GM21515 (cell line): ENCODE data around the gene PRKCB.
A peak's percentile ranks its signal among the peaks of the same experiment; 100 is the strongest.

Experiments
- ATAC-seq: cut with Tn5 transposase; IDR thresholded peaks from one replicate; pipeline ENCODE4 v1.9.1; 2021; ENCODE audit not compliant: unreplicated experiment

PRKCB gene

GRCh38 chr16:23863511-23864422 is 28.0 kb downstream of the PRKCB start:
- ATAC-seq: peak; percentile 71

GRCh38 chr16:23865853-23866252 is 30.1 kb downstream of the PRKCB start:
- ATAC-seq: no peak

GRCh38 chr16:23866621-23867020 is 30.8 kb downstream of the PRKCB start:
- ATAC-seq: no peak

GRCh38 chr16:23867566-23867965 is 31.8 kb downstream of the PRKCB start:
- ATAC-seq: no peak

GRCh38 chr16:23868136-23868535 is 32.4 kb downstream of the PRKCB start:
- ATAC-seq: no peak

GRCh38 chr16:23869052-23869451 is 33.3 kb downstream of the PRKCB start:
- ATAC-seq: no peak

GRCh38 chr16:23871924-23872323 is 36.1 kb downstream of the PRKCB start:
- ATAC-seq: no peak

GRCh38 chr16:23874613-23875294 is 39.0 kb downstream of the PRKCB start:
- ATAC-seq: no peak

GRCh38 chr16:23876256-23876896 is 40.6 kb downstream of the PRKCB start:
- ATAC-seq: no peak

GRCh38 chr16:23877107-23878070 is 41.6 kb downstream of the PRKCB start:
- ATAC-seq: no peak

- ATAC-seq: no peak
Observed at GRCh38 chr16:23879735-23880373, 44.1 kb downstream of the PRKCB start.

- no peak for ATAC-seq
Observed at GRCh38 chr16:23889189-23889588, 53.4 kb downstream of the PRKCB start.

GRCh38 chr16:23893986-23894385 is 58.2 kb downstream of the PRKCB start:
- ATAC-seq: no peak

- no peak for ATAC-seq
Observed at GRCh38 chr16:23895052-23895451, 59.3 kb downstream of the PRKCB start.

GRCh38 chr16:23896832-23897821 is 61.3 kb downstream of the PRKCB start:
- no peak for ATAC-seq

- no peak for ATAC-seq
Observed at GRCh38 chr16:23898682-23899430, 63.1 kb downstream of the PRKCB start.

GRCh38 chr16:23899869-23900268 is 64.1 kb downstream of the PRKCB start:
- no peak for ATAC-seq

- ATAC-seq: no peak
Observed at GRCh38 chr16:23900480-23901177, 64.8 kb downstream of the PRKCB start.
